ENCODE data around the gene HCRTR1.

HCRTR1 gene

DNA sequence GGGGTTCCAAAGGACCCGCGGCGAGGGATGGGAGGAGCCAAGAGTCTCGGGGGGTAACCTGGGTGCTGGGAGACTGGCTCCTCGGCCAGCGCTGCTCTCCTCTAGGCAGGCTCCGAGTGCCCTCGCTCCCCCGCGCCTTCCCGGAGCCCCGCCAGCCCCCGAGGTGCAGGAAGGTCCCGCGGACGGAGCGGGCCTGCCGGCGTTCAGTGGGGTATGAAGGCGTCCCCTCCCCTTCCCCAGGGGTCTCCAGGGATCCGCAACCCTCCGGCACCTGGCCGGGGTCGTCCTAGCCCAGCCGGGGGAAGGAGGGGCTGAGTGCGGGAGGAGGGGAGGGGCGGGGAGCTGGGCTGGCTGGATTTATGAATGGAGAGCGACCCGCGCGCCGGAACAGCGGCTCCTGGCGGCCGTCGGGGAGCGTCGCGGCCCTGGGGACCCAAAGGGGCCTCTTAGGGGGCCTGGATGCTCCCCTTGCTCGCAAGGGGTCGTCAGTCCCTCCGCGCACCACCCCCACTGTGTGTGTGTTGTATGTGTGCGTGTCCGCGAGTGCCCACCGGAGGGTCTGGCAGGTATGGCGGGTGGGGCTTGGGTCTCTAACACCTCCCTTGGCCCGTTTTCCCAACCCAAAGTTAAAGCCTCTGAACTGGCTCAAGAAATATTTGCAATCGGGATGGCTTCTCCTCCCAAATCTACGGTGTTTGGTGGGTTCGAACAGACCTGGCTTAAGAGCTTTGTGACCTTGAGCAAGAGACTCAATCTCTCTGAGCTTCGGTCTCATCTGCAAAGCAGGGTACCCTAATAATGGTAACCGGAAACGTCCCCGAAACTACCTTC is 642 bp downstream of the HCRTR1 start:
- TF ChIP-seq JUND (IDR thresholded peaks at IDR 0.05; ENCODE audit: low read depth) = no peak
- DNase-seq (ENCODE audit: low read depth in 1 of 2, low spot score in 1 of 2) = no peak

DNA sequence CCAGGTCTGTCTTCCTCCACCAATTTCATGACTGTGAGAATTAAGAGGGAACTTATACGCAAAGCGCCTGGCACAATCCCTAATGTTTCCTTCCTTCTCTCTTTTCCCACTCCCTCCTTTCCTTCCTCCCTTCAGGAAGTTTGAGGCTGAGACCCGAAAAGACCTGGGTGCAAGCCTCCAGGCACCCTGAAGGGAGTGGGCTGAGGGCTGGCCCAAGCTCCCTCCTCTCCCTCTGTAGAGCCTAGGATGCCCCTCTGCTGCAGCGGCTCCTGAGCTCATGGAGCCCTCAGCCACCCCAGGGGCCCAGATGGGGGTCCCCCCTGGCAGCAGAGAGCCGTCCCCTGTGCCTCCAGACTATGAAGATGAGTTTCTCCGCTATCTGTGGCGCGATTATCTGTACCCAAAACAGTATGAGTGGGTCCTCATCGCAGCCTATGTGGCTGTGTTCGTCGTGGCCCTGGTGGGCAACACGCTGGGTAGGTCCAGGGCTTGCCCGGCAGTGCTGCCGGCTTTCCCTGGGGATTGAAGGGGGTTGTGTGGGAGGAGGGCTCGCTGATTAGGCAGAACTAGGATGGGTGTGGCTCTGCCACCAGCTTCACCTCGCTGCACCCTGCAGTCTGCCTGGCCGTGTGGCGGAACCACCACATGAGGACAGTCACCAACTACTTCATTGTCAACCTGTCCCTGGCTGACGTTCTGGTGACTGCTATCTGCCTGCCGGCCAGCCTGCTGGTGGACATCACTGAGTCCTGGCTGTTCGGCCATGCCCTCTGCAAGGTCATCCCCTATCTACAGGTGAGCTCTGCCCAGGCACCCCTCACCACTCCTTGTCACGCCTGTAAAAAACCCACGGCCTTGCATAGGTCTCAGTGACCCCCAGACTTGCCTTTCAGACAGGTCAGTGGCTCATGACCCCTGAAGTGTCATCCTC is 1.7 kb downstream of the HCRTR1 start:
- in situ Hi-C loops (cut with HindIII; ENCODE audit: low pct_unique_long_range_greater_than_20kb, low sequenced_read_pairs) = no loop called here
- no peak for TF ChIP-seq JUND (IDR thresholded peaks at IDR 0.05; ENCODE audit: low read depth)
- no peak for DNase-seq (ENCODE audit: low read depth in 1 of 2, low spot score in 1 of 2)

More for the DNA sequence above, 642 bp downstream of the HCRTR1 start:
- in situ Hi-C loops (cut with HindIII; ENCODE audit: low pct_unique_long_range_greater_than_20kb, low sequenced_read_pairs) = no loop called here

DNA sequence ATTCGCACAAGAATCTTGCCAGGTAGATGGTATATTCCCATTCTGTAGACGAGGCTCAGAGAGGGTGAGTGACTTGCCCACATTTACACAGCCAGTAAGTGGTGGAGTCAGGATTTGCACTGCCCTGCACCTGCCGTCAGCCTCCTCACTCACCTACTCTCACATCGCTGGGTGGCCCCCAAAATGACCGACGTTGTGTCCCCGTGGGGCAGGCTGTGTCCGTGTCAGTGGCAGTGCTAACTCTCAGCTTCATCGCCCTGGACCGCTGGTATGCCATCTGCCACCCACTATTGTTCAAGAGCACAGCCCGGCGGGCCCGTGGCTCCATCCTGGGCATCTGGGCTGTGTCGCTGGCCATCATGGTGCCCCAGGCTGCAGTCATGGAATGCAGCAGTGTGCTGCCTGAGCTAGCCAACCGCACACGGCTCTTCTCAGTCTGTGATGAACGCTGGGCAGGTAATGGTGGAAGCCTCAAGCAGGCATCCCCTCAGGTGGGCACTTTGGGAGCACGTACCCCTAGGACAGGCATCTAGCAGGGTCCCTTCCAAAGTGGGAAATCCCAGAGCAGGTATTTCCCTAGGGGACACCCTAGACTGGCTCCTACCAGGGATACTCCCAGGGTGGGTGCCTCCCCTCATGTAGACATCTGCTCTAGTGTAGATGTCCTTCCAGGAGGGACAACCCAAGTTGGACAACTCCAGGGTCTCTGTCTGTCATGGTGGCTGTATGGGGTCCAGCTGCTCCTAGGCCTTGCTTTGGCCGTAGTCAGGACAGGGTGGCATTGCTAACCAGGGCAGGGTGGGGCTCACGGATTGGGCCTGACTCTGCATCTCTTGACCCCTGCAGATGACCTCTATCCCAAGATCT is 3.4 kb downstream of the HCRTR1 start:
- TF ChIP-seq JUND (IDR thresholded peaks at IDR 0.05; ENCODE audit: low read depth) = no peak
- in situ Hi-C loops (cut with HindIII; ENCODE audit: low pct_unique_long_range_greater_than_20kb, low sequenced_read_pairs) = no loop called here
- no peak for DNase-seq (ENCODE audit: low read depth in 1 of 2, low spot score in 1 of 2)

DNA sequence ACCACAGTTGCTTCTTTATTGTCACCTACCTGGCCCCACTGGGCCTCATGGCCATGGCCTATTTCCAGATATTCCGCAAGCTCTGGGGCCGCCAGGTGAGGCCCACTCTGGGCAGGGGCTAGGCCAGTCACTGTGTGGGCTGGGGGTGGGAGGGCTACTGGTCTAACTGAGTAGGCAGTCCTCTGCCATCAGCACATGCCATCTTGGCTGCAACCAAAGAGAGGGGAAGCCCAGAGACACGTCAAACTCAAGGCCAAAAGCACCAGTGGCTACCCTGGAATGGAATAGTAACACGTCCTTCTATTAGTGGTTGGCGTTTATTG is 4.0 kb downstream of the HCRTR1 start:
- in situ Hi-C loops (cut with HindIII; ENCODE audit: low pct_unique_long_range_greater_than_20kb, low sequenced_read_pairs) = no loop called here
- DNase-seq (ENCODE audit: low read depth in 1 of 2, low spot score in 1 of 2) = no peak
- no peak for TF ChIP-seq JUND (IDR thresholded peaks at IDR 0.05; ENCODE audit: low read depth)

DNA sequence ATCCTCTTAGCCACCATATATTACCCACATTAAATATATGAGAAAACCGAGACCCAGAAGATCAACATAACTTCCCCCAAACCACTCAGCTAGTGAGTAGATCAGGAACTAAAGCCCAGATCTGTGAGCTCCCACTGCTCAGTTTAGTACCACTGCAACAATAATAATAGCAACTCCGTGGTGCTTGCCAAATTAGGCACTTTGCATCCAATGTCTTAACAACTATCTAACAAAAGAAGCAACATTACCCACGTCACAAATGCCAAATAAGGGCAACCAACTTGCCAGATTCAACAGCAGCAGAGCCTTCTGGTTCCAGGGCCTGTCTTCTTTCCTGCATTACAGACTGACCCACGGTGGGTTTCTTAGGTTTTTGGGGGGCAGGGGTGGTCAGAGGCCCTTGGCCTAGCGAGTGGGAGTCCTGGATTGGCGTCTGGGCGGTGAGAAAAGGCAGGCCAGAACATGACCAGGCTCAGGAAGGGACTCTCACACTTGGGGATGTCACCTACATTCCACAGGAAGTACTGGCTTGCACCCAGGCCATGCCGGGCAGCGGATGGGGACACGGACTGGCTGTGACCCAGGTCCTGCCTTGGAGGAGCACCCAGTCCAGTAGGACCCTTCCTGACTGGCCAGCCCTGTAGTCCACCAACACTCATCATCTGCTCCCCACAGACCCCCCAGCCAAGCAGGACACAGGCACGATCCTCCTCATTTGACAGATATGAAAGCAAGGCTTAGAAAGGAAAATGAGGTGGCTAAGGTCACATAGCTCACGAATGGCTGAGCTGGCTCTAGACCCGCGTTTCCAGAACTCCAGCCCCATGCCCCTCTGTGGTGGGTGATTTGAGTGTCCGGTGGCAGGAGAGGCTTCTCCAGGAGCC is 4.6 kb downstream of the HCRTR1 start:
- in situ Hi-C loops (cut with HindIII; ENCODE audit: low pct_unique_long_range_greater_than_20kb, low sequenced_read_pairs) = no loop called here
- DNase-seq (ENCODE audit: low read depth in 1 of 2, low spot score in 1 of 2) = no peak
- no peak for TF ChIP-seq JUND (IDR thresholded peaks at IDR 0.05; ENCODE audit: low read depth)

DNA sequence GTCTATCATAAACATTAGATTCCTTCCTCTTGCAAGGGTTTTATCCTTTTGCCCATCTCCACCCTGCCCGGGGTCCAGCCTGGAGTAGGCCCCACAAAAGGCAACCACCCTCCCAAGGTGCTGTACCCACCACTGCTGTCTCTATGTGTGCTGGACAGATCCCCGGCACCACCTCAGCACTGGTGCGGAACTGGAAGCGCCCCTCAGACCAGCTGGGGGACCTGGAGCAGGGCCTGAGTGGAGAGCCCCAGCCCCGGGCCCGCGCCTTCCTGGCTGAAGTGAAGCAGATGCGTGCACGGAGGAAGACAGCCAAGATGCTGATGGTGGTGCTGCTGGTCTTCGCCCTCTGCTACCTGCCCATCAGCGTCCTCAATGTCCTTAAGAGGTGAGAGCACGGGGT is 5.9 kb downstream of the HCRTR1 start:
- in situ Hi-C loops (cut with HindIII; ENCODE audit: low pct_unique_long_range_greater_than_20kb, low sequenced_read_pairs) = no loop called here
- DNase-seq (ENCODE audit: low read depth in 1 of 2, low spot score in 1 of 2) = no peak
- TF ChIP-seq JUND (IDR thresholded peaks at IDR 0.05; ENCODE audit: low read depth) = no peak

DNA sequence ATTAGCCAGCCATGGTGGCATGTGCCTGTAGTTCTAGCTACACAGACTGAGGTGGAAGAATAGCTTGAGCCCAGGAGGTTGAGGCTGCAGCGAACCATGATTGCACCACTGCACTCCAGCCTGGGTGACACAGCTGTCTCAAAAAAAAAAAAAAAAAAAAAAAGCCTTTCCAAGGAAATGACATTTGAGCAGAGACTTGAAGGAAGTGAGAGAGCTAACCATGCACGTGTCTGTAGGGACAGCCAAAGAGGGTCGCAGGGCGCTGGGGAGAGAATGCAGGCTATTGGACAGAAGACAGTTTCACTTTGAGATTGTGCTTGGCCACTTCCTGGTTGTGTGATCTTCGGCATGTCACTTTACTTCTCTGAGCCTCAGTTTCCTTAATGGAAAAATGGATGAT is 6.8 kb downstream of the HCRTR1 start:
- DNase-seq (ENCODE audit: low read depth in 1 of 2, low spot score in 1 of 2) = no peak

DNA sequence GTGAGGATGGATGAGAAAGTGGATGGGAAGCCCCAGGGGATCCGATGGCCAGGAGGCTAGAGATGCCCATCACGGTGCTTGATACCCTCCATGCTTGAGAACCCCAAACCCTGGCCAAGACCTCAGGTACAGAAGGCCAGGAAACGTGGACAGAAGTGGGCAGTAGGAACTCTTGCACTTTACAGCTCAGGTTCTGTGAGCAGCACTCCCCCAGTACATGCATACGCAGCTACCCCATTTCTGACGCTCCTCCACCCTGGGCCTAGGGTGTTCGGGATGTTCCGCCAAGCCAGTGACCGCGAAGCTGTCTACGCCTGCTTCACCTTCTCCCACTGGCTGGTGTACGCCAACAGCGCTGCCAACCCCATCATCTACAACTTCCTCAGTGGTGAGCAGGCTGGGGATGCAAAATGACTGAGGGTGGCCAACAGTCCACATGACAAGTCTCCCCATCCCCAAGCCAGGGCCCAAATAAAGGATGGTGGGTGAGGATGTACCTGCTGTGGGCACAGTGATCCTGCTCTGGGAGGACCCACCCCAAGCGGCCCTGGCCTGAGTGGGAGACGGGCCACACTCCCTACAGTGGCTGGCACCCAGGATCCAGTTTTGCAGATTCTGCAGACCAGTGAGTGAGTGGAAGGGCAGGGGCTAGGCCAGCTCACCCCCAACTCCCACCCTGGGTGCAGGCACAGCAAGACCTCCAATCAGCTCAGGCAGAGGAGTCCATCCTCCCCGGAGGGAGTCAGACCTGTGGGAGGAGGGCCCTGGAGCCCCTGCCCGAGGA is 7.4 kb downstream of the HCRTR1 start:
- TF ChIP-seq JUND (IDR thresholded peaks at IDR 0.05; ENCODE audit: low read depth) = no peak
- no peak for DNase-seq (ENCODE audit: low read depth in 1 of 2, low spot score in 1 of 2)
- in situ Hi-C loops (cut with HindIII; ENCODE audit: low pct_unique_long_range_greater_than_20kb, low sequenced_read_pairs) = no loop called here

More for the DNA sequence above, 6.8 kb downstream of the HCRTR1 start:
- in situ Hi-C loops (cut with HindIII; ENCODE audit: low pct_unique_long_range_greater_than_20kb, low sequenced_read_pairs) = no loop called here
- no peak for TF ChIP-seq JUND (IDR thresholded peaks at IDR 0.05; ENCODE audit: low read depth)

DNA sequence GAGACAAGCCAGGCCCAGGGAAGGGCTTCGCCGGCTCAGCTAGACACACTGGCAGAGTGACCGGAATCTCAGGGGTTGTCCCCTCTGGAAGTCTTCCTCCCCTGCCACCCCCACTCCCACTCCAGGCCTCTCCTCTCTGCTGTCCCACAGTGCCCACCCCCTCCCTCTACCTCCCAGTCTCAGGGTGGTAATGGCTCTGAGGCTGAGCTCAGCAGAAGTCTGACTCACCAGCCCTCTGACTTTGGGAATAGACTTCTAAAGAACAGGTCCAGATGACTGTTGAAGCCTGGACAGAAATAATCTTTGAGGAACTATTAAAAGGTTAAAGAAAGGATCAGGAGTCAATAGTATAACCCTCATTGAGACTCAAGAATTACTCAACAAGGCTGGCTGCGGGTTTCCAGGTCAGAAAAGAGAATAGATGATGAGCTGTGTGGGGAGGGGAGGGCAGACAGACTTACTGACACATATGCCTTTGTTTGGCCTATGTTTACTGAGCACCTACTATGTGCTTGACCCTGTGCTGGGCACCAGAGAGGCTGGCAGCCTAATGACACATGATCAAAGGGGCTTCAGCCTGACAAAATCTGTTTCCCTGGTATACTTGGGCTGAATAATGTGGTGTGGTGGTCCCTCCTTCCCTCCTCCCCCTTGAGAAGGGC is 8.2 kb downstream of the HCRTR1 start:
- DNase-seq (ENCODE audit: low read depth in 1 of 2, low spot score in 1 of 2) = no peak
- in situ Hi-C loops (cut with HindIII; ENCODE audit: low pct_unique_long_range_greater_than_20kb, low sequenced_read_pairs) = no loop called here
- TF ChIP-seq JUND (IDR thresholded peaks at IDR 0.05; ENCODE audit: low read depth) = no peak
